ENCODE data around the gene CAP2.
A peak's percentile ranks its signal among the peaks of the same experiment; 100 is the strongest.
"Not testable (repeated sequence)": the region's sequence is repeated elsewhere in the genome, so short reads cannot be mapped to it uniquely, and the experiment has no call there.

CAP2 gene

GRCh38 chr6:17439243-17439993 lies 46.0 kb downstream of the CAP2 start:
- FAIRE-seq, result no peak

GRCh38 chr6:17440811-17441210 lies 47.4 kb downstream of the CAP2 start:
- DNase-seq (ENCODE audit: low spot score); FAIRE-seq: not testable (repeated sequence)

More at GRCh38 chr6:17439243-17439993, 46.0 kb downstream of the CAP2 start:
- no peak for DNase-seq (ENCODE audit: low spot score)

GRCh38 chr6:17442196-17442595 lies 48.8 kb downstream of the CAP2 start:
- no peak for FAIRE-seq

GRCh38 chr6:17446713-17447112 lies 53.3 kb downstream of the CAP2 start:
- no peak for DNase-seq (ENCODE audit: low spot score)
- FAIRE-seq, result no peak

More at GRCh38 chr6:17442196-17442595, 48.8 kb downstream of the CAP2 start:
- no peak for DNase-seq (ENCODE audit: low spot score)

GRCh38 chr6:17448165-17448564 lies 54.8 kb downstream of the CAP2 start:
- DNase-seq (ENCODE audit: low spot score) (peak; percentile 7), FAIRE-seq (peak; percentile 30)

- FAIRE-seq (no peak), DNase-seq (ENCODE audit: low spot score) (no peak)
Observed at GRCh38 chr6:17450397-17450796, 57.0 kb downstream of the CAP2 start.

- FAIRE-seq (no peak), DNase-seq (ENCODE audit: low spot score) (no peak)
Observed at GRCh38 chr6:17450832-17451231, 57.4 kb downstream of the CAP2 start.

- FAIRE-seq, result no peak
Observed at GRCh38 chr6:17452096-17452495, 58.7 kb downstream of the CAP2 start.

GRCh38 chr6:17454316-17455005 lies 61.1 kb downstream of the CAP2 start:
- no peak for FAIRE-seq
- DNase-seq (ENCODE audit: low spot score), result no peak

More at GRCh38 chr6:17452096-17452495, 58.7 kb downstream of the CAP2 start:
- DNase-seq (ENCODE audit: low spot score), result no peak

- FAIRE-seq (no peak), DNase-seq (ENCODE audit: low spot score) (no peak)
Observed at GRCh38 chr6:17455919-17456318, 62.5 kb downstream of the CAP2 start.

- FAIRE-seq (no peak), DNase-seq (ENCODE audit: low spot score) (no peak)
Observed at GRCh38 chr6:17456711-17457110, 63.3 kb downstream of the CAP2 start.

- no peak for FAIRE-seq
- no peak for DNase-seq (ENCODE audit: low spot score)
Observed at GRCh38 chr6:17457405-17457804, 64.0 kb downstream of the CAP2 start.

GRCh38 chr6:17457956-17458355 lies 64.6 kb downstream of the CAP2 start:
- DNase-seq (ENCODE audit: low spot score) (no peak), FAIRE-seq (no peak)

- FAIRE-seq (no peak), DNase-seq (ENCODE audit: low spot score) (no peak)
Observed at GRCh38 chr6:17458966-17459365, 65.6 kb downstream of the CAP2 start.

GRCh38 chr6:17460862-17461261 lies 67.5 kb downstream of the CAP2 start:
- FAIRE-seq (no peak), DNase-seq (ENCODE audit: low spot score) (no peak)

GRCh38 chr6:17466147-17466546 lies 72.8 kb downstream of the CAP2 start:
- DNase-seq (ENCODE audit: low spot score) (no peak), FAIRE-seq (no peak)

- FAIRE-seq (peak; percentile 57), DNase-seq (ENCODE audit: low spot score) (peak; percentile 49)
Observed at GRCh38 chr6:17466707-17467106, 73.3 kb downstream of the CAP2 start.

GRCh38 chr6:17469006-17469832 lies 75.8 kb downstream of the CAP2 start:
- DNase-seq (ENCODE audit: low spot score) (no peak), FAIRE-seq (no peak)

- FAIRE-seq, result no peak
Observed at GRCh38 chr6:17470202-17470937, 77.0 kb downstream of the CAP2 start.

GRCh38 chr6:17470938-17471327 lies 77.5 kb downstream of the CAP2 start:
- no peak for FAIRE-seq

More at GRCh38 chr6:17470202-17470937, 77.0 kb downstream of the CAP2 start:
- no peak for DNase-seq (ENCODE audit: low spot score)

GRCh38 chr6:17472653-17473183 lies 79.3 kb downstream of the CAP2 start:
- FAIRE-seq, result peak; percentile 79
- DNase-seq (ENCODE audit: low spot score), result peak; percentile 94

More at GRCh38 chr6:17470938-17471327, 77.5 kb downstream of the CAP2 start:
- no peak for DNase-seq (ENCODE audit: low spot score)

All from RCC 7860 (cell line).